ENCODE measurements around the gene ALB.

ALB gene

GRCh38 chr4:73409012-73409862 lies 5.2 kb downstream of the ALB start:
- DNase-seq = no peak

- DNase-seq = no peak
Measured at GRCh38 chr4:73409978-73410548, 6.0 kb downstream of the ALB start.

GRCh38 chr4:73410916-73411730 lies 7.0 kb downstream of the ALB start:
- no peak for DNase-seq

GRCh38 chr4:73411731-73412414 lies 7.8 kb downstream of the ALB start:
- DNase-seq = no peak

GRCh38 chr4:73413294-73413755 lies 9.2 kb downstream of the ALB start:
- no peak for DNase-seq

DNA sequence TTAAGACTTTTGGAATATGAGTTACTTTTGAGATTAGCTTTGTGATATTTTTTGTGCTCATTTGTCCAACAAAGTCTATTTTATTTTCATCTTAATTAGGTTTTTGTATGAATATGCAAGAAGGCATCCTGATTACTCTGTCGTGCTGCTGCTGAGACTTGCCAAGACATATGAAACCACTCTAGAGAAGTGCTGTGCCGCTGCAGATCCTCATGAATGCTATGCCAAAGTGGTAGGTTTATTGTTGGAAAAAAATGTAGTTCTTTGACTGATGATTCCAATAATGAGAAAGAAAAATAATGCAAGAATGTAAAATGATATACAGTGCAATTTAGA lies 10.8 kb downstream of the ALB start:
- no peak for DNase-seq

GRCh38 chr4:73415807-73416238 lies 11.7 kb downstream of the ALB start:
- DNase-seq = no peak

DNA sequence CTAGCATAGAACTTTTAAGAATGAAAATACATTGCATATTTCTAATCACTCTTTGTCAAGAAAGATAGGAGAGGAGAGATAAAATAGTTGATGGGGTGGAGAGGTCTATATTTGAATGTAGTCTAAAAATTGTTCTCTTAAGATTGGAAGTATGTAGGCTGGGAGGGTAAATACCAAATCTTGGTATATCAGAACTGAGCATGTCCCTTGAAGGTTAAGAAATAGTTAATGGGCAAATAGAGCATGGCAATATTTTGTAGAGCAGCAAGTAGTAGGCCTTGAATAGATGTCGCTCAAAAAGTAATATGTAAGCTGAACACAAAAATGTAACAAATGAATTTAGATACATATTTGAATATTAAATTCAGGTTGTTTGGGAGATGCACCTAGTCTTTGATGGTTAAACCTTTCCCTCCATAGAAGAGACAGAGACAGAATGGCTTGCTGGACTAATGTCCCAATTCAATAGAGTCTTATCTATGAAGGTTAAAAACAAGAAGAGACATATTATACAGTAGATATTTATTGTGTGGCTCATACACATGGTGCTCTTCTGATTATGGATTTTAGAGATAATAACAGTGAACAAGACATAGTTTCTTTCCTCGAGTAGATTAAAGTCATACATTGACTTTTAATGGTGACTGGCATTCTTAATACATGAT lies 12.5 kb downstream of the ALB start:
- DNase-seq = no peak

GRCh38 chr4:73417342-73417741 lies 13.3 kb downstream of the ALB start:
- DNase-seq = no peak

- DNase-seq = no peak
Measured at GRCh38 chr4:73417973-73418372, 13.9 kb downstream of the ALB start.

DNA sequence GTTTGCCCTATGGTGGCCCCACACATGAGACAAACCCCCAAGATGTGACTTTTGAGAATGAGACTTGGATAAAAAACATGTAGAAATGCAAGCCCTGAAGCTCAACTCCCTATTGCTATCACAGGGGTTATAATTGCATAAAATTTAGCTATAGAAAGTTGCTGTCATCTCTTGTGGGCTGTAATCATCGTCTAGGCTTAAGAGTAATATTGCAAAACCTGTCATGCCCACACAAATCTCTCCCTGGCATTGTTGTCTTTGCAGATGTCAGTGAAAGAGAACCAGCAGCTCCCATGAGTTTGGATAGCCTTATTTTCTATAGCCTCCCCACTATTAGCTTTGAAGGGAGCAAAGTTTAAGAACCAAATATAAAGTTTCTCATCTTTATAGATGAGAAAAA lies 14.6 kb downstream of the ALB start:
- DNase-seq = no peak

DNA sequence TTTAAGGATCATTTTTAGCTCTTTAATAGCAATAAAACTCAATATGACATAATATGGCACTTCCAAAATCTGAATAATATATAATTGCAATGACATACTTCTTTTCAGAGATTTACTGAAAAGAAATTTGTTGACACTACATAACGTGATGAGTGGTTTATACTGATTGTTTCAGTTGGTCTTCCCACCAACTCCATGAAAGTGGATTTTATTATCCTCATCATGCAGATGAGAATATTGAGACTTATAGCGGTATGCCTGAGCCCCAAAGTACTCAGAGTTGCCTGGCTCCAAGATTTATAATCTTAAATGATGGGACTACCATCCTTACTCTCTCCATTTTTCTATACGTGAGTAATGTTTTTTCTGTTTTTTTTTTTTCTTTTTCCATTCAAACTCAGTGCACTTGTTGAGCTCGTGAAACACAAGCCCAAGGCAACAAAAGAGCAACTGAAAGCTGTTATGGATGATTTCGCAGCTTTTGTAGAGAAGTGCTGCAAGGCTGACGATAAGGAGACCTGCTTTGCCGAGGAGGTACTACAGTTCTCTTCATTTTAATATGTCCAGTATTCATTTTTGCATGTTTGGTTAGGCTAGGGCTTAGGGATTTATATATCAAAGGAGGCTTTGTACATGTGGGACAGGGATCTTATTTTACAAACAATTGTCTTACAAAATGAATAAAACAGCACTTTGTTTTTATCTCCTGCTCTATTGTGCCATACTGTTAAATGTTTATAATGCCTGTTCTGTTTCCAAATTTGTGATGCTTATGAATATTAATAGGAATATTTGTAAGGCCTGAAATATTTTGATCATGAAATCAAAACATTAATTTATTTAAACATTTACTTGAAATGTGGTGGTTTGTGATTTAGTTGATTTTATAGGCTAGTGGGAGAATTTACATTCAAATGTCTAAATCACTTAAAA lies 15.3 kb downstream of the ALB start:
- no peak for DNase-seq

DNA sequence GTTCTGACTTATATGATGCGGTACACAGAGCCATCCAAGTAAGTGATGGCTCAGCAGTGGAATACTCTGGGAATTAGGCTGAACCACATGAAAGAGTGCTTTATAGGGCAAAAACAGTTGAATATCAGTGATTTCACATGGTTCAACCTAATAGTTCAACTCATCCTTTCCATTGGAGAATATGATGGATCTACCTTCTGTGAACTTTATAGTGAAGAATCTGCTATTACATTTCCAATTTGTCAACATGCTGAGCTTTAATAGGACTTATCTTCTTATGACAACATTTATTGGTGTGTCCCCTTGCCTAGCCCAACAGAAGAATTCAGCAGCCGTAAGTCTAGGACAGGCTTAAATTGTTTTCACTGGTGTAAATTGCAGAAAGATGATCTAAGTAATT lies 16.5 kb downstream of the ALB start:
- DNase-seq = no peak

- DNase-seq = no peak
Measured at GRCh38 chr4:73421708-73422457, 17.8 kb downstream of the ALB start.

GRCh38 chr4:73422458-73422752 lies 18.3 kb downstream of the ALB start:
- DNase-seq = no peak

DNA sequence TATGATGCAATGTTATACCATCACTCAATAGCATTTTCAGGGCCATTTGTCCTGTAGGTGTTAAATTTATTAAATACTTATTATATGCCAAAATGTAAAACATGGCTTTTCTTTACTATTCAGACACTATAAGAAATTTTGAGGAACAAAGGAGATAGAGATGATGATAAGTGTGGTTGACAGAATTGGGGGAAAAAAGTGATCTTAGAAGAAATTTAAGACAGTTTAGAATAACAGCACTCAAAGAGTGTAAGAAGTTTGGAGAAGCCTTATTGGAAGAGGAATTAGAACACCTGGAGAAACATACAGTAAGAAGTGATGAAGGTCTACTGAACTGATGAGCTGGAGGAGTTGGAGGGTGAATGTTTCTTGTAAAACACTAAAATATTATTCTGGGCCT lies 19.1 kb downstream of the ALB start:
- DNase-seq = no peak

DNA sequence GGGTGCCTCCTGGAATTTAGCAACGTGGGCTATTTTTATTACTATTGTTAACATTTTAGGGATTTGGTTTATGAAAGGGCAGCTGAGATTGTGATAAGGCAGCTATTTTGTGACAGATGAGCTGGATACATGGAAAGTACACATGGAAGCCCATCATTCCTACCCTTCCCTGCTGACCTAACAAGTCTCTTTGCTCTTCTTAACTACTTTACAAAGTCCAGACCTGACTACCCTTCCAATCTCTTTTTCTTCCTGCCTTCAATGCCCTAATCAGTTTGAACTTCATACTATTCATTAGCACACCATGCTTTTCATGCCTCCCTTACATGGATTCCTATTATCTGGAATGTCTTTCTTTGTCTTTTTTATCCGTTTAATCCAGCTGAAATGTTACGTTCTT lies 22.6 kb downstream of the ALB start:
- no peak for DNase-seq

GRCh38 chr4:73429118-73429517 lies 25.0 kb downstream of the ALB start:
- no peak for DNase-seq

DNA sequence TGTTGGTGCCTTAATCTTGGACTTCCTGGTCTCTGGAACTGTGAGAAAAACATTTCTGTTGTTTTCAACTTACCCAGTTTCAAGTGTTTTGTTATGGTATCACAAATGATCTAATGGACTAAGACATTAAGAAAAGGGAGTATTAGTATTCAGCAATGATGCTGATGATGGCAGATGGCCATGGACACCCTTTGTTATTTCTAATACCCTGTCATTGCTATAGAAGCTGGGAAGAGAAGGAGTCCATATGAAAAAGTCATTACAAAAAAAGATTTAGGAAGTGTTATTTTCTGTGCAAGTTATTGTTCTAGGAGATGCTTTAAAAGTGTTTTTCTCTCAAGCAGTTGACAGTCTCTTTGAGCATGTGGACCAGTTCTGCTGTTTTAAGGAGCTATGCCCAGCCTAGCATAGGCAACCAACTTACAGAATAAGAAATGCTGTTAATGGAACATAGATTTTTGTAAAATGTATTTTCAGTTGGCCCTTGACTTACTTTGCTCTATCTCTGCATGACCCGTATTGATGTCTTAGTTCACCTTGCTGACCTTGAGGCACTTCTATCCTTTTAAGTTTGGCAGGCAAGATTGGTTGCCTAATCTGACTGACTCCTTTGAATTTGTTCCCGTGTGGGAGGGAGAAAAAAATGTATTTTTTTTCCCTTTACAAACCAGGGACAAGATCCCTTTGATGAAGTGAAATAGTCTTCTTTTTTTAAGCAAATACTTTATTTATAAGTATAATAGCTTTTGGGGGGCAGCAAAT lies 25.9 kb downstream of the ALB start:
- no peak for DNase-seq

DNA sequence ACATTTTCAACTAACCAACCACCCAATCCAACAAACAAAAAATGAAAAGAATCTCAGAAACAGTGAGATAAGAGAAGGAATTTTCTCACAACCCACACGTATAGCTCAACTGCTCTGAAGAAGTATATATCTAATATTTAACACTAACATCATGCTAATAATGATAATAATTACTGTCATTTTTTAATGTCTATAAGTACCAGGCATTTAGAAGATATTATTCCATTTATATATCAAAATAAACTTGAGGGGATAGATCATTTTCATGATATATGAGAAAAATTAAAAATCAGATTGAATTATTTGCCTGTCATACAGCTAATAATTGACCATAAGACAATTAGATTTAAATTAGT lies 27.7 kb downstream of the ALB start:
- DNase-seq = no peak

Data from CD4-positive, alpha-beta T cell treated with Interferon gamma for 1 hour (primary cell).